AG09309 (cell line): ENCODE measurements around the gene PRR30.

ENCODE experiments used
- DNase-seq: peaks from one replicate; pipeline ENCODE4 v3.0.0-alpha.2; 2010; ENCODE audit warnings: low read depth
- H3K4me3 ChIP-seq: 2 replicates; pipeline ENCODE4 v1.5.1; 2011; ENCODE audit warnings: mild to moderate bottlenecking, low read depth, low read length, moderate library complexity; ENCODE audit not compliant: control insufficient read depth
- CTCF ChIP-seq: IDR thresholded peaks from 2 replicates; pipeline ENCODE4 v1.5.1; 2011; ENCODE audit warnings: mild to moderate bottlenecking, low read depth, low read length, inconsistent platforms; ENCODE audit not compliant: insufficient read depth, control insufficient read depth; ENCODE audit errors: missing control alignments

Gene PRR30

GRCh38 chr2:27096748-27097297, 42.4 kb downstream of the PRR30 start:
- DNase-seq: no peak
- TF ChIP-seq CTCF: no peak
- no peak overlapping the region for H3K4me3 ChIP-seq

GRCh38 chr2:27095745-27096651, 43.2 kb downstream of the PRR30 start:
- no peak for DNase-seq

GRCh38 chr2:27095427-27095744, 43.8 kb downstream of the PRR30 start:
- TF ChIP-seq CTCF: no peak
- DNase-seq: no peak
- no peak overlapping the region for H3K4me3 ChIP-seq

More at GRCh38 chr2:27095745-27096651, 43.2 kb downstream of the PRR30 start:
- TF ChIP-seq CTCF: no peak
- no peak overlapping the region for H3K4me3 ChIP-seq

- H3K4me3 ChIP-seq: no peak overlapping the region
- DNase-seq: no peak
- no peak for TF ChIP-seq CTCF
Measured at GRCh38 chr2:27094353-27094984, 44.7 kb downstream of the PRR30 start.

- DNase-seq: no peak
- no peak for TF ChIP-seq CTCF
- no peak overlapping the region for H3K4me3 ChIP-seq
Measured at GRCh38 chr2:27093430-27094352, 45.5 kb downstream of the PRR30 start.
